ENCODE measurements around the gene FGF12.
A peak's percentile ranks its signal among the peaks of the same experiment; 100 is the strongest.

FGF12 gene

GRCh38 chr3:192489579-192489978 is 237.8 kb downstream of the FGF12 start:
- Histone ChIP-seq H3K4me3 (ENCODE audit: low read depth, low read length) (no peak overlapping the region), H3K9me3 (no peaks in the 10 kb centered on the region), H3K36me3 (no peaks in the 10 kb centered on the region), H3K27me3 (no peaks in the 10 kb centered on the region), H3K4me1 (no peaks in the 10 kb centered on the region)
- TF ChIP-seq CTCF (IDR thresholded peaks at IDR 0.05; ENCODE audit: low read depth, low read length), result no peak
- no peak for DNase-seq

GRCh38 chr3:192487033-192487432 is 240.3 kb downstream of the FGF12 start:
- no peak for TF ChIP-seq CTCF (IDR thresholded peaks at IDR 0.05; ENCODE audit: low read depth, low read length)
- H3K36me3 ChIP-seq, result no peaks in the 10 kb centered on the region
- no peaks in the 10 kb centered on the region for H3K27me3 ChIP-seq
- no peaks in the 10 kb centered on the region for H3K4me1 ChIP-seq
- no peaks in the 10 kb centered on the region for H3K9me3 ChIP-seq
- no peak overlapping the region for H3K4me3 ChIP-seq (ENCODE audit: low read depth, low read length)
- DNase-seq, result no peak

GRCh38 chr3:192482809-192483208 is 244.5 kb downstream of the FGF12 start:
- Histone ChIP-seq H3K36me3 (no peaks in the 10 kb centered on the region), H3K27me3 (no peaks in the 10 kb centered on the region), H3K4me1 (no peaks in the 10 kb centered on the region), H3K9me3 (no peaks in the 10 kb centered on the region), H3K4me3 (ENCODE audit: low read depth, low read length) (no peak overlapping the region)
- TF ChIP-seq CTCF (IDR thresholded peaks at IDR 0.05; ENCODE audit: low read depth, low read length), result no peak
- DNase-seq, result no peak

GRCh38 chr3:192482391-192482790 is 244.9 kb downstream of the FGF12 start:
- no peak for DNase-seq
- TF ChIP-seq CTCF (IDR thresholded peaks at IDR 0.05; ENCODE audit: low read depth, low read length), result no peak
- H3K36me3 ChIP-seq, result no peaks in the 10 kb centered on the region
- H3K9me3 ChIP-seq, result no peaks in the 10 kb centered on the region
- no peaks in the 10 kb centered on the region for H3K4me1 ChIP-seq
- H3K4me3 ChIP-seq (ENCODE audit: low read depth, low read length), result no peak overlapping the region
- H3K27me3 ChIP-seq, result no peaks in the 10 kb centered on the region

GRCh38 chr3:192481638-192482037 is 245.7 kb downstream of the FGF12 start:
- DNase-seq, result no peak
- TF ChIP-seq CTCF (IDR thresholded peaks at IDR 0.05; ENCODE audit: low read depth, low read length), result no peak
- H3K27me3 ChIP-seq, result no peaks in the 10 kb centered on the region

GRCh38 chr3:192467230-192468140 is 259.9 kb downstream of the FGF12 start:
- Histone ChIP-seq H3K9me3 (no peaks in the 10 kb centered on the region), H3K4me3 (ENCODE audit: low read depth, low read length) (no peak overlapping the region), H3K36me3 (no peaks in the 10 kb centered on the region), H3K27me3 (peaks cover 14% of the 10 kb centered on the region), H3K4me1 (no peaks in the 10 kb centered on the region)
- peak; percentile 90 for TF ChIP-seq CTCF (IDR thresholded peaks at IDR 0.05; ENCODE audit: low read depth, low read length)
- DNase-seq, result peak; percentile 47

More at GRCh38 chr3:192481638-192482037, 245.7 kb downstream of the FGF12 start:
- no peak overlapping the region for H3K4me3 ChIP-seq (ENCODE audit: low read depth, low read length)
- H3K9me3 ChIP-seq, result no peaks in the 10 kb centered on the region
- H3K4me1 ChIP-seq, result no peaks in the 10 kb centered on the region
- H3K36me3 ChIP-seq, result no peaks in the 10 kb centered on the region
